Vagina (tissue), 2 donors: ENCODE results near the gene HOXC5. TPM values are rescaled to one million over a fixed set of nuclear protein-coding genes. Genes with fewer than 3 reads are reported as not detected.

ENCODE experiments used
- DNase-seq, 2 donors: peaks; one replicate each; pipeline ENCODE4 v3.0.0-alpha.2; 2017; ENCODE audit errors: extremely low spot score in 2 of 2
- H3K27ac ChIP-seq: fragments of 200-600 bp; sonication (generic); one replicate; pipeline ENCODE4 v1.5.1; 2019
- H3K27me3 ChIP-seq: fragments of 200-600 bp; sonication (generic); one replicate; pipeline ENCODE4 v1.5.1; 2019
- H3K36me3 ChIP-seq, 2 donors: fragments of 200-600 bp; sonication (generic); one replicate each; pipeline ENCODE4 v1.5.1; 2017 to 2019
- H3K4me1 ChIP-seq: fragments of 200-600 bp; sonication (generic); one replicate; pipeline ENCODE4 v1.5.1; 2019
- H3K4me3 ChIP-seq, 2 donors: fragments of 200-600 bp; sonication (generic); 1 replicate in 1 of 2; 2 replicates in 1 of 2; pipeline ENCODE4 v1.5.1; 2016 to 2019
- H3K9me3 ChIP-seq: fragments of 200-600 bp; sonication (generic); one replicate; pipeline ENCODE4 v1.5.1; 2019
- POLR2A ChIP-seq, 2 donors: fragments of 450-650 bp; IDR thresholded peaks; one replicate each; pipeline ENCODE4 v1.6.1; 2017; ENCODE audit warnings: antibody characterized with exemption in 2 of 2, mild to moderate bottlenecking in 2 of 2, moderate library complexity in 2 of 2
- POLR2AphosphoS5 ChIP-seq, 2 donors: sonication (generic); formaldehyde crosslinking; IDR thresholded peaks; one replicate each; pipeline ENCODE4 v1.9.0; 2017; ENCODE audit warnings: antibody characterized with exemption in 2 of 2, mild to moderate bottlenecking in 2 of 2, low read depth in 1 of 2; ENCODE audit not compliant: insufficient read depth in 1 of 2
- intact Hi-C: fragments of 100-400 bp; cut with DNase I; formaldehyde crosslinking; loops from one replicate; pipeline ENCODE4 v1.15.1; 2023
- total RNA-seq: library from RNA; depleted of rRNA; stranded (reverse); fragments of >200 nt; gene quantifications from one replicate; pipeline ENCODE4 v1.2.3, GENCODE V29; 2016
- TF ChIP-seq, protein P1 (sequence below), 3 experiments: fragments of 450-650 bp in 2 of 3; fragments of 200-600 bp in 1 of 3; sonication (generic) in 1 of 3; IDR thresholded peaks; one replicate each; pipeline ENCODE4 v1.5.1; 2017 to 2019; ENCODE audit warnings: antibody characterized with exemption in 3 of 3, mild to moderate bottlenecking in 2 of 3, moderate library complexity in 2 of 3

HOXC5 gene
- total RNA-seq, 1 donor from 2014 or later = not detected

DNA sequence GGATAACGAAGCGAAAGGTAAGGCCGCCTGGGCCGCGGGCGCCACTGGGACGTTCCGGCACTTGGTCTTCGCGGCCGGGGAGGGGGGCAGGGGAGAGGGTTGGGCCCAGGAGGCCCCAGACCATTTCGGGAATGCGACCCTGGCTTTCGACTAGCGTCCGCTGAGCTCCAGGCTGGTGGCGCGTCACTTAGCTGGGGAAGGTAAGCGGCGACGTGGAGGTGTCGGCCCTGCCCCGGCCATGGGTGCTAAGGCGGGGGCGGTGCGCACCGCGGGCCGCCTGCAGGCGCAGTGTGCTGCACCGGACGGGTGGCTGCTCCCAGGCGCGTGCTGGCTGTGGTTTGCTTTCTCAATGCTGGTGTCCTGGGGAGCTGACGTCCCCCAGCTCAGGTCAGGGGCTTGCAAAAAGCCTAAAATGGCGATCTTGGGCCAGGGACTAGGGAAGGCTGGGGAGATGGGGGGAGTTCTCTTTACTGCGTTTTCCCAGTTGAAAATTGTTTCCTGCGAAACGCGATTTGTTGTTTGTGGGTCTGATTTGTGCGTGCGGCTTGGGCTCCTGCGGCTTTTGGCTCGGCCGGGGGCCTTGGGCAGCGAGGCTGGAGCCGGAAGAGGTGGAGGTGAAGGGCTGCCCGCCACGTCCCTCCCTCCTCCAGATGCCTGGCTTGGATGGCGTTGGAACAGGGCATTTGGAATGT lies 46.7 kb upstream of the HOXC5 start:
- Histone ChIP-seq H3K4me3 (peak overlapping the region; percentile 20 to 25), H3K9me3 (no peaks in the 10 kb centered on the region), H3K27me3 (peaks cover 24% of the 10 kb centered on the region), H3K36me3 (no peaks in the 10 kb centered on the region), H3K4me1 (peaks cover 24% of the 10 kb centered on the region), H3K27ac (no peak overlapping the region)
- TF ChIP-seq, protein P1, sequence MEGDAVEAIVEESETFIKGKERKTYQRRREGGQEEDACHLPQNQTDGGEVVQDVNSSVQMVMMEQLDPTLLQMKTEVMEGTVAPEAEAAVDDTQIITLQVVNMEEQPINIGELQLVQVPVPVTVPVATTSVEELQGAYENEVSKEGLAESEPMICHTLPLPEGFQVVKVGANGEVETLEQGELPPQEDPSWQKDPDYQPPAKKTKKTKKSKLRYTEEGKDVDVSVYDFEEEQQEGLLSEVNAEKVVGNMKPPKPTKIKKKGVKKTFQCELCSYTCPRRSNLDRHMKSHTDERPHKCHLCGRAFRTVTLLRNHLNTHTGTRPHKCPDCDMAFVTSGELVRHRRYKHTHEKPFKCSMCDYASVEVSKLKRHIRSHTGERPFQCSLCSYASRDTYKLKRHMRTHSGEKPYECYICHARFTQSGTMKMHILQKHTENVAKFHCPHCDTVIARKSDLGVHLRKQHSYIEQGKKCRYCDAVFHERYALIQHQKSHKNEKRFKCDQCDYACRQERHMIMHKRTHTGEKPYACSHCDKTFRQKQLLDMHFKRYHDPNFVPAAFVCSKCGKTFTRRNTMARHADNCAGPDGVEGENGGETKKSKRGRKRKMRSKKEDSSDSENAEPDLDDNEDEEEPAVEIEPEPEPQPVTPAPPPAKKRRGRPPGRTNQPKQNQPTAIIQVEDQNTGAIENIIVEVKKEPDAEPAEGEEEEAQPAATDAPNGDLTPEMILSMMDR (IDR thresholded peaks at IDR 0.05) = no peak
- TF ChIP-seq POLR2A (IDR thresholded peaks at IDR 0.05) (no peak), POLR2AphosphoS5 (IDR thresholded peaks at IDR 0.05; ENCODE audit: insufficient read depth in 1 of 2, low read depth in 1 of 2) (no peak)
- intact Hi-C loops = no loop called here
- no peak for DNase-seq

GRCh38 chr12:53986686-53987483 lies 46.0 kb upstream of the HOXC5 start:
- peaks cover 24% of the 10 kb centered on the region for H3K4me1 ChIP-seq
- H3K9me3 ChIP-seq = no peaks in the 10 kb centered on the region
- no peak overlapping the region for H3K4me3 ChIP-seq

DNA sequence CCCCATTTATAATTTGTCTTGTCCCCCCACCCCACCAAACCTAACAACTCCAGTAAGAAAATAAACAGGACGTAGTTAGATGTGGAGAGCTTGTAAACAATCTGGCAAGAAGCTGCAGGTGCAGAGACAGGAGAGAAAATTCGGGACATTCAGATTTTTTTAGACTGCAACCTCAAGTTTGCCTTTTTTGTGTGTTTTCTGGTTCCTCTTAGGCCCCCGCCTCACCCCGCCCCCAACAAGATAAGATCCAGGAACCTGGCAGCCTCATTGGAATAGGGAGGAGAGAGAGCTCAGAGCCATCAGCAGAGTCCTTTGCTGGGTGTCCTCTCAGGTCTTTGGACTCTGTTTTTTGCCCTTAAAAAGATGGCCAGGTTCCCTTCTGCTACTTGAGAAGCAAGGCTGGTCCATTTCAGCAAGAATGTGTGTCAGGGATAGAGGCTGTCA lies 45.0 kb upstream of the HOXC5 start:
- intact Hi-C loops = no loop called here
- Histone ChIP-seq H3K36me3 (no peaks in the 10 kb centered on the region), H3K9me3 (no peaks in the 10 kb centered on the region), H3K4me1 (peaks cover 24% of the 10 kb centered on the region), H3K4me3 (no peak overlapping the region), H3K27ac (no peak overlapping the region), H3K27me3 (peaks cover 26% of the 10 kb centered on the region)
- TF ChIP-seq, protein P1 (IDR thresholded peaks at IDR 0.05) = no peak
- TF ChIP-seq POLR2AphosphoS5 (IDR thresholded peaks at IDR 0.05; ENCODE audit: insufficient read depth in 1 of 2, low read depth in 1 of 2) = no peak
- no peak for DNase-seq

More at GRCh38 chr12:53986686-53987483, 46.0 kb upstream of the HOXC5 start:
- intact Hi-C loops = no loop called here
- Histone ChIP-seq H3K27me3 (peaks cover 24% of the 10 kb centered on the region), H3K27ac (no peak overlapping the region), H3K36me3 (no peaks in the 10 kb centered on the region)
- DNase-seq = no peak
- no peak for TF ChIP-seq POLR2A (IDR thresholded peaks at IDR 0.05)
- no peak for TF ChIP-seq POLR2AphosphoS5 (IDR thresholded peaks at IDR 0.05; ENCODE audit: insufficient read depth in 1 of 2, low read depth in 1 of 2)
- TF ChIP-seq, protein P1 (IDR thresholded peaks at IDR 0.05) = no peak

GRCh38 chr12:53988541-53989226 lies 44.2 kb upstream of the HOXC5 start:
- peaks cover 35% of the 10 kb centered on the region for H3K27me3 ChIP-seq
- intact Hi-C loops = no loop called here
- H3K4me3 ChIP-seq = no peak overlapping the region
- no peak overlapping the region for H3K27ac ChIP-seq
- no peak for DNase-seq
- no peaks in the 10 kb centered on the region for H3K9me3 ChIP-seq
- peaks cover 24% of the 10 kb centered on the region for H3K4me1 ChIP-seq
- TF ChIP-seq, protein P1 (IDR thresholded peaks at IDR 0.05) = no peak
- TF ChIP-seq POLR2AphosphoS5 (IDR thresholded peaks at IDR 0.05; ENCODE audit: insufficient read depth in 1 of 2, low read depth in 1 of 2) = no peak
- H3K36me3 ChIP-seq = no peaks in the 10 kb centered on the region
